Sigmoid colon (tissue), 4 donors: ENCODE data around the gene ARHGAP6.

Experiments
- CTCF ChIP-seq, 4 experiments: fragments of 450-650 bp in 3 of 4; fragments of 200-600 bp in 1 of 4; IDR thresholded peaks; one replicate each; pipeline ENCODE4 v1.5.1; 2016 to 2019; ENCODE audit warnings: antibody characterized with exemption in 4 of 4, mild to moderate bottlenecking in 3 of 4, moderate library complexity in 2 of 4
- EP300 ChIP-seq, 4 donors: sonication (generic); formaldehyde crosslinking; IDR thresholded peaks; one replicate each; pipeline ENCODE4 v1.6.1; 2017; ENCODE audit warnings: antibody characterized with exemption in 4 of 4
- POLR2A ChIP-seq, 2 donors: fragments of 450-650 bp; IDR thresholded peaks; one replicate each; pipeline ENCODE4 v1.6.1; 2016; ENCODE audit warnings: antibody characterized with exemption in 2 of 2, mild to moderate bottlenecking in 2 of 2, moderate library complexity in 2 of 2
- POLR2AphosphoS5 ChIP-seq, 4 donors: sonication (generic); formaldehyde crosslinking; IDR thresholded peaks; one replicate each; pipeline ENCODE4 v1.6.1; 2017; ENCODE audit warnings: antibody characterized with exemption in 4 of 4

- TF ChIP-seq CTCF (IDR thresholded peaks at IDR 0.05) (no peak), EP300 (IDR thresholded peaks at IDR 0.05) (no peak), POLR2A (IDR thresholded peaks at IDR 0.05) (no peak), POLR2AphosphoS5 (IDR thresholded peaks at IDR 0.05) (no peak)
These were observed 166.4 kb downstream of the ARHGAP6 start for GRCh38 chrX:11499076-11500044.
